ENCODE results near the gene CHIT1.
"Not testable (repeated sequence)": the region's sequence is repeated elsewhere in the genome, so short reads cannot be mapped to it uniquely, and the experiment has no call there.

CHIT1 gene

DNA sequence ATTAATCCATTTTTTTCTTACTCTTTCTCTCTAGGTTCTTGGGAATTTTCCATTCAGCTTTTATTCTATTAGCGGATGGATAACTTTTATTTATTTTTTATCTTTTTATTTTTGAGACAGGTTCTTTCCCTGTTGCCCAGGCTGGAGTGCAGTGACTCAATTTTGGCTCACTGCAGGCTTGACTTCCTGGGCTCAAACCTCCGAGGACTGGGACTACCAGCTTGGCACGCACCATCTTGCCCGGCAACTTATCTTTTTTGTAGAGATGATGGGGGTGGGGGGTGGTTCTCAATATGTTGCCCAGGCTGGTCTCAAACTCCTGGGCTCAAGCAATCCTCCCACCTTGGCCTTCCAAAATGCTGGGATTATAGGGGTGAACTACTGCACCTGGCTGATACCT, 36.1 kb upstream of the CHIT1 start:
- no peak for DNase-seq (ENCODE audit: low read depth)

DNA sequence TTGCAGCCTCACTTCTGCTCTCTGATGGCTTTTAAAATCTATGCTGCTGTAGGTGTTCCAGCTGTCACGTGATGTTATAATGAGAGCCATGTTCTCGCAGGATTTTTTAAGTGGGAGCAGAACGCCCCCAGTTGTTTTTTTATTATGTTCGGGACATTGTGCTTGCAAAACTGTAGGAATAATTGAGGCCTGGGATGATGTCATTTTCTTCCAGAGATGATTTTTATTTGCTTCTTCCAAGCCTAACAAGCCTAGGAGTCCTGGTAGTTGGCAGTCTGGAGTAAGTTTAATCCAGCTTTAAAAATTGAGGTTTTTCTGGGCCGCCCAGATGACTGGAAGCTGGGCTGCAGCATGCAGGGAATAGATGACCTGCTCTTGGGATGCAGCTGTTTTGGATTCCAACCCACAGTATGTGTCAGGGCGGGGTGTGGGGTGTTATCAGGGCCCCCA, 34.6 kb upstream of the CHIT1 start:
- no peak for DNase-seq (ENCODE audit: low read depth)

DNA sequence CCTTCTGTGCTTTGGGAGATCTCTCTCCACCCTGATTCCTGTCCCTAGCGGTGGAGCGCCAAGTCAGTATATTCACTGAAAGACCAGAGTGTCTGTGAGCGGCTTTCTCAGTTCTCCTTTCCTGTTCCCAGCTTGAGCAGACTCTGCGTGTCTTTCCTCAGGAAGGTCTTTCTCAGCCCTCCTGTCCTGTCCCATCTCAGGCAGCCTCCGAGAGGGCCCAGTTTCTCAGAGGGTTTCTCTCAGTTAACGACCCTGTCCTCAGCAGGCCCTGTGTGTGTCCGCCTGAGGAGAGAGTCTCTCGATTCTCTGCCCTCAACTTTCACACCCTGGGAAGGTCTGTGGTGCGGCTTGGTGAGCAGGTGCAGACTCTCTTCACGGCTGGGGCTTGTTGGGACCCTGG, 34.0 kb upstream of the CHIT1 start:
- DNase-seq (ENCODE audit: low read depth) = no peak

DNA sequence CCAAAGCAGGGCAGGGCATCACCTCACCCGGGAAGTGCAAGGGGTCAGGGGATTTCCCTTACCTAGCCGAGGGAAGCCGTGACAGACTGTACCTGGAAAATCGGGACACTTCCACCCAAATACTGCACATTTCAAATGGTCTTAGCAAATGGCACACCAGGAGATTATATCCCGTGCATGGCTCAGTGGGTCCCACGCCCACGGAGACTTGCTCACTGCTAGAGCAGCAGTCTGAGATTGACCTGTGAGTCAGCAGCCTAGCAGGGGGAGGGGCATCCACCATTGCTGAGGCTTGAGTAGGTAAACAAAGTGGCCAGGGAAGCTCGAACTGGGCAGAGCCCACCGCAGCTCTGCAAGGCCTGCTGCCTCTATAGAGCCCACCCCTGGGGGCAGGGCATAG, 27.2 kb upstream of the CHIT1 start:
- not testable (repeated sequence) for DNase-seq (ENCODE audit: low read depth)

DNA sequence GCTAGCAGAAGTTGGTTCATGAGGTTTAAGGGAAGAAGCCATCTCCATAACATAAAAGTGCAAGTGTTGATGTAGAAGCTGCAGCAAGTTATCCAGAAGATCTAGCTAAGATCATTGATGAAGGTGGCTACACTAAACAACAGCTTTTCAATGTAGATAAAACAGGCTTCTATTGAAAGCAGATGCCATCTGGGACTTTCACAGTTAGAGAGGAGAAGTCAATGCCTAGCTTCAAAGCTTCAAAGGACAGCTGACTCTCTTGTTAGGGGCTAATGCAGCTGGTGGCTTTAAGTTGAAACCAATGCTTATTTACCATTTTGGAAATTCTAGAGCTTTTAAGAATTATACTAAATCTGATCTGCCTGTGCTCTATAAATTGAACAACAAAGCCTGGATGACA, 25.3 kb upstream of the CHIT1 start:
- not testable (repeated sequence) for DNase-seq (ENCODE audit: low read depth)

DNA sequence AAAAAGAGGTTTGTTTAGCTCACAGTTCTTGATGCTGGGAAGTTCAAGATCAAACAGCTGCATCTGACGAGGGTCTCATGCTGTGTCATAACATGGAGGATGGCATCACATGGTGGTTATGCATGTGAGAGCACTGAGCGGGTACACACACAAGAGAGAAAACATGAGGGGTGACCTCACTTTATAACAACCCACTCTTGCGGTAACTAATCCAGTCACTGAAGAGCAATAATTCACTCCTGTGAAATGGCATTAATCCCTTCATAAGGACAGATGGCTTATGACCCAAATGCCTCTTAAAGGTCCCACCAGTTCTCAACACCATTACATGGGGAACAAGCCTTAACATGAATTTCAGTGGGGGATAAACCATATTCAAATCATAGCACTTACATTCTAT, 23.2 kb upstream of the CHIT1 start:
- DNase-seq (ENCODE audit: low read depth) = no peak

DNA sequence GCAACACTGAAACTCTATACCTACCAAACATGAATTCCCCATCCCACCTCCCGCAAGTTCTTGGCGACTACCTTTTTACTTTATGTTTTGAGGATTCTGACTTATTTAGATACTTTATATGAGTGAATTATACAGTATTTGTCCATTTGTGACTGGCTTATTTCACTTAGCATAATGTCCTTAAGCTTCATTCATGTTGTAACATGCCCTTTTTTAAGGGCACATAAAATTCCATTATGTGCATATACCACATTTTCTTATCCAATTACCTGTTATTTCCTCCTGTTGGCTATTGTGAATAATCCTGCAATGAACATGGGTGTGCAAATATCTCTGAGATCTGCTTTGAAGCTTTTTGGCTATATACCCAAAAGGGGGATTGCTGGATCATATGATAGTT, 22.0 kb upstream of the CHIT1 start:
- DNase-seq (ENCODE audit: low read depth) = no peak

DNA sequence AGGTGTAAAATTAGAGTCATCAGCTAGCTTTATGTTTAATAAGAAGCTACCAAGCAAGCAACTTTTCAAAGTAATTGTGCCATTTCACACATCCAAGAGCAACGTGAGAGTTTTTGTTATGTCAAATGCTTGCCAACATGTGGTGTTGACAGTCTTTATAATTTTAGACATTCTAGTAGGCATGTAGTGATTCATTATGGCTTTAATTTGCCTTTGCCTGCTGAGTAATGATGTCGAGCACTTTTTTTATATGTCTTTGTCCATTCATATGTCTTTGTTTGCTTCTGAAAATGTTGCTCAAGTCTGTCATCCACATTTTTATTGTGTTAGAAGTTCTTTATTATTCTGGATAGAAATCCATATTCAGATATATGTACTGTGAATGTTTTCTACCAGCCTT, 21.4 kb upstream of the CHIT1 start:
- no peak for DNase-seq (ENCODE audit: low read depth)

DNA sequence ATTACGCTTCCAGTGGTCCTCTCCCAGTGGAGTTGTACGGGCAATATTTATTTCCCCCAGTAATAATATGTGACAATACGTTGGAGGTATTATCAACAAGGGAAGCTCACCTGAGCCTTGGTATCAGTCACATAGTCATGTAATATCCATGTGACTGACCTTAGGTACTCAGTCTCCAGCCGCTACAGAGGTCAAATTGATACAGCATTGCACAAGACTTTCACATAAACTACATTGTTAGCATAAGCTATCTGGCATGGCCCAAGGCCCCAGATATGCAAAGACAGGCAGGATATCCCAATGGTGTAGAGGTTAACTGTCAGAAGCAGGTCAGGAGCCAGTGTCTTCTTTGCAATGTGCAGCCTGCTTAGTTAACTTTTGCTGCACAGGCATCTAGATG, 15.3 kb upstream of the CHIT1 start:
- no peak for DNase-seq (ENCODE audit: low read depth)

DNA sequence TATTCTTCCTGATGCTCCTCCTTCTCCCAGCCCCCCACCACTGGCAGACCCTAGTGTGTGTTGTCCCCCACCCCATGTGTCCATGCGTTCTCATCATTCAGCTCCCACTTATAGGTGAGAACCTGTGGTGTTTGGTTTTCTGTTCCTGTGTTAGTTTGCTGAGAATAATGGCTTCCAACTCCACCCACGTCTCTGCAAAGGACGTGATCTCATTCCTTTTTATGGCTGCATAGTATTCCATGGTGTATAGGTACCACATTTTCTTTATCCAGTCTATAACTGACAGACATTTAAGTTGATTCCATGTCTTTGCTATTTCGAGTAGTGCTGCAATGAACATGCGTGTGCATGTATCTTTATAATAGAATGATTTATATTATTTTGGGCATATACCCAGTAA, 12.2 kb upstream of the CHIT1 start:
- DNase-seq (ENCODE audit: low read depth) = not testable (repeated sequence)

DNA sequence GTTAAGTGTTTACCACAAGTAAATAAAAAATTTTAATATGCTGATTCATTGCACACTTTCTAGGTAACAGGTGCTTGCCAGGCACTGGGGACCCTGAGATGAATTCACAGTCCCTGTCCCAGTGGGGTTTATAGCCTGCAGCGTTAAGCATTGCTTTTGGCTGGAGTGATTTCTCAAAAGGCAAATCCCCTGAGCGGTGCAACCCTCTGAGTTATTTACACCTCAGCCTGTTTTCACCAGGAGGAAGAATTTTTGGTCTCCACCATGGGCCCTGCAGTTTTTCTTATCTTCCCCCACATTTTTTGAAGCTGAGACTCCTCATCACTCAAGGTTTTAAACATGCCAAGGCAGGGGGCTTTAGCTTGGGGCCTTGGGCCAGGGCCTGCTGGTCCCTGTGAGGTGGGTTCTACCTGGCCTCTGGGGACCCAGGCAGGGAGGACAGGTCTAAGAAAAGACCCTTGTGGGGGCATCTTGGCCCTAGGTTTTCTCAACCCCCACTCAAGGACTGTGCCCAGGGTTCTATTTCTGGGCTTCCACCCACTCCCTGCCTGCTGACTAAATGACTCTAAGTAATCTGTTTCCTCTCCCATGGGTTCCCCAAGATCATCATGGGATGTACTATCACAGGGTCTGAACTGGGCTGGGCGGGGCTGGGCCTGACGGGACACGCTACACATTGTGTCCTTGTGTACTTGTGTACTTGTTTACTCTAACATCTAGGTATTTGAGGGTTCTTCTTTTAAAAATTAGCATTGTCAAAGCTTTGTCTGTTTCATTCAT, 10.2 kb upstream of the CHIT1 start:
- no peak for DNase-seq (ENCODE audit: low read depth)

DNA sequence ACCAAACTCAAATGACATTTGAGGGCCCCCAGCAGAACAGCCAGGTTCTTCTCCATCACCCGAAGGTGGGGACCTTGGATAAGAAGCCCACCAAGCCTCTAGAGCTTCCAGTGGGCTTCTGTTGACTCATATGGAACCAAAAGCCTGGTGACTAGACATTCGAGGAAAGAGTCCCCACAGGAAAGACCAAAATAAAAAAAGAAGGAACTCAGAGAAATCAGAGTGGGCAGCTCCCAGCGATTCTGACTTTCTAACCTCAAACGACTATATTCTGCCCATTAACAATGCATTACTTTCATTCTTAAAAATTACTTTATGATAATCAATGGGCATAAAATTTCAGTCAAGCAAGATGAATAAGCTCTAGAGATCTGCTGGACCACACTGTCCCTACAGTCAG, 9.6 kb upstream of the CHIT1 start:
- no peak for DNase-seq (ENCODE audit: low read depth)

DNA sequence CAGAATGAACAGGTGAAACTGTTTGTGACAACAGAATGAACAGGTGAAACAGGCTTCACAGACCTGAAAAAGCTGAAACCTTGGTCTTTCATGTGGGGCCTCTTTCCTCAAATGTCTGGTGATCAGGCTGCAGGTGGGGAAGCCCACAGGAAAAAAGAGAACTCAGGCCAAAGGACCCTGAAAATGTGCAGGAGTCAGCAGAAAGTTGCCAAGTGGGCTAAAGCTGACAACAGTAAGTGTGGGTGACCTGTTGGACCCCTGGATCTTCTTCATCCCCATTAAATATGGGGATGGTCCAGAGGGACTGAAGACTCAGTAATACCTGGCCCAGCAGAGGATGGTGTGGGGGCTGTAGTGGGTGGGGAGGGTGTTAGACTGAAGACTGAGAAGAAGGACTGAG, 9.1 kb upstream of the CHIT1 start:
- DNase-seq (ENCODE audit: low read depth) = no peak

DNA sequence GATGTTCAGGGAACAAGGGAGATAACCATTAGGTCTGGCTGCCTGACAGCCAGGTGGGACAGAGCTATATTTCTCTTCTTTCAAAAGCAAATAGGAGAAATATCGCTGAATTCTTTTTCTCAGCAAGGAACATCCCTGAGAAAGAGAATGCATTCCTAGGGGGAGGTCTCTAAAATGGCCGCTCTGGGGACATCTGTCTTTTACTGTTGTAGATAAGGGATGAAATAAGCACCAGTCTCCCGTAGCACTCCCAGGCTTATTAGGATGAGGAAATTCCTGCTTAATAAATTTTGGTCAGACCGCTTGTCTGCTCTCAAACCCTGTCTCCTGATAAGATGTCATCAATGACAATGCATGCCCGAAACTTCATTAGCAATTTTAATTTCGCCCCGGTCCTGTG, 5.4 kb upstream of the CHIT1 start:
- DNase-seq (ENCODE audit: low read depth) = not testable (repeated sequence)

DNA sequence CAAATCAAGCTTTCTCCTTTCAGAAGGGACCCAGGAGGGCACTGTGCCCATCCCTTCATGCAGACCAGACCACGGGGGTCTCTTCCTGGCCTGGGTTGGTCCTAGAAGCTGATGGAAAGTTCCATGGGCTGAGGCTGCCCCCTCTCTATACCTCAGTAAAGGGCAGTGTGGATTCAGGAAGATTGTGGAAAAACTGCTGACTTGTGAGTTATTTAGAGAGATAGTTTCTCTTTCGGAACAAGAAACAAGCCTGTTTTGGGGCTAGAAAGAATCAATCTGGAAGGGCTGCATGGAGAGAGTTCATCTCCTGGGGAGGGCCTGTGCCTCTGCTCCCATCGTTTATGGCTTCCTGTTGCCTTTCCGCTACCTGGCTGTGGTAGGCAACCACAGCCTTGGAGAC, 803 bp downstream of the CHIT1 start:
- no peak for DNase-seq (ENCODE audit: low read depth)

DNA sequence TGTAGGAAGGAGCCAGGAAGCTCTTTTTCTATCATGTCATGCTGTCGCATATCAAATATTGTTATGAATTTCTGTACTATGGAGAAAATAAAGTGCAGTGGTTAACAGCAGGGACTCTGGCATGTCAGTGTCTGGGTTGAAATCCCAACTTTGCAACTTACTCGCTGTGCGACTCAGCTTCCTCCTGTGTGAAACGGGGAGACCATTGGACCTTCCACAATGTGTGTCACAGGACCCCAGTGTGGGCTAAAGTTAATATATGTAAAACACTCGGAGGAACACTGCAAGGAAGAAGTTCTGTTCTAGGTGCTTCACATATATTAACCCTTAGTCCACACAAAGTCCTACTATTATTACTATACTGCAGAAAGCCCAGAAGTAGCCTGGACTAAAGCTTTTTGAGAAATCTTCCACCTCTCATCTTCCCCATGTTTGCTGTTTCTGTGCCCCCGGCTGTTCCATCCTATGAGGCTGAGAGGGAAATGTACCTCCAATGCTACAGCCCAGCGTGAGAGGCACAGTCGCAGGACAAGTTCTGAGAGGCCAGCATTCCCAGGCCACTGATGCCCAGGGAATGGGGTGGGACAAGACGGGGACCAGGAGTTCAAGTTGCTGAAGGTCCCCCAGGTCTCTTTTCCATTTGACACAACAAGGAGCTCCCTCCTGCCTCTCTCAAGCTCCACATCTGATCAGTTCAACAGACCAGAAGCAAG, 1.9 kb downstream of the CHIT1 start:
- no peak for DNase-seq (ENCODE audit: low read depth)

DNA sequence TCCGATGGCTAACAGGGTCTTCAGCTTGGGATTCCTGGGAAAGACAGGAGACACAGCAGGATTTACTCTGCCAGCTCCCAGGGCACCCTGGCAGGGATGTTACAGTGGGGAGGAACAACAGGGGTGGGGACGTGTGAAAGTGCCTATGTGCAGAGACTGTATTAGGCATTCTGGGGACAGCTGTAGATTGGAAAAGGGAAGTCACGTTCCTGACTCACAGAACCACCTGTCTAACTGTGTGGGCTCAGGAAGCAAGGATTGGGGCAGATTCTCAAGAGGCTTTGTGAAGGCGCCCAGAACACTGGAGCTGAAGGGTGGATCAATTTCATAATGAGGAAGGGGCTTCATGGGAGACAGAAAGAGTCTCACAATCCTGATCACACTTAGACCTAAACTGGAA, 4.4 kb downstream of the CHIT1 start:
- no peak for DNase-seq (ENCODE audit: low read depth)

DNA sequence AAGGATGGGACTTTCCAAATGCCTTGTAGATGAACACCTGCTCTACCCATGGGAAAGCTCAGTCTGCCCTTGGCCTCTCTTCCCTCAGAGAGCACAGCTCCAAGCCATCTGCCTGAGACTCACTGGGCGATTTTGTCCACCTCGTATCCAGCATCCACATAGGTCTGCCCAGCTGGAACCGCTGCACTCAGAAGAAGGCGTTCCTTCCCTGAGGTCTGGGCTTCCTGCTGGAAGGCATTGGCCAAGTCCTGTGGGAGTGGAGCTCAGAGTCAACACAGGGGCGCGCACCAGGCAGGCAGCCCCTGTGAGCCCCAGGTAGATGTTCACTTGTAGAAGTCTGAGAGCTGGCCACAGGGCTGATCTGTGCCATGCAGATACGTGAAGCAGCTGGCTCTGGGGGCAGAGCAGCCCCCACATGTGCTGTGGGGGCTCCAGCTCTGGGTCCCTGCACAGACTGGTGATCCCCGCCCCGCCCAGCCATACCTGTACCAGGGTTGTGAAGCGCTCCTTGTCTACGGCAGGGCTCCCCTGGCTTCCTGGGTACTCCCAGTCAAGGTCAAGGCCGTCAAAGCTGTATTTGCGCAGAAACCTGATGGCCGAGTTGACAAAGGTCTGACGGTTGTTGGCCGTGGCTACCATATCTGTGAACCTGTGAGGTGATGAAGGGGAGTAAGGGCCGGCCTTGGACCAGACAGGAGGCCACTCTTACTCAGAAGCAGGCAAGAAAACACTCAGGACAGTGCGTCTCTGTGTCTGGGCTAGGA, 6.3 kb downstream of the CHIT1 start:
- no peak for DNase-seq (ENCODE audit: low read depth)

DNA sequence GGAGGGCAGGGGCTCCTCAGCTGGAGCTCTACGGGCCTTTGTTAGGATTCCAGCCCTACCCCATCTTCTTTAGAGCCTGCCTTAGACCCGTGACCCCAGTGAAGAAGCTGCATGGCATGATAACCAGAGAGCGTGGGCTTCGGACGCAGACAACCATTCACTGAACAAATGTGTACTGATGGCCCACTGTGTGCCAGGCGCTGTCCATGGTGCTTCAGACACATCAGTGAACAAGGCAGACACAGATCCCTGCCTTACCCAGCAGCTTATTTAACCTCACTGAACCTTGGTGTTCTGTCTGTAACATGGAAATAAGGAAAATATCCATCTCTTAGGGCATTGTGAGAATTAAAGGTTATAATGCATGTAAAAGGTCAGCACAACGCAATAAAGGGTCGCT, 9.5 kb downstream of the CHIT1 start:
- no peak for DNase-seq (ENCODE audit: low read depth)

DNA sequence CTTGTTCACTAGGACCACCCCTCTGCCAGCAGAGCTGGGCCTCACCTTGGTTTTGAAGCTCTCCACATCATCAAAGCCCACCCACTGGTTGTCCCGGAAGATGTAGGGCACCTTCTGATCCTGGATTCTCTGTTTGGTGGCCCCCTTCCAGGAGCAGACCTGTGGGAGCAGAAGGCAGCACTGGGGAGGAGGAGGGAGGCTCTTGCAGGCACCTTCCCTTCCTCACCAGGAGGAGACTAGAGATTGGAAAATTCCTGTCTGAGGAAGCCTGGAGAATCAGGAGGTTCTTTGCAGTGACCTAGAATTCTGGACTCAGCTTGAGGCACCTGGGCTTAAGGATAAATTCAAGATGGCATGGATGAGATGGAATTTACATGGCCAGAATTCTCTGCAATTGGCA, 10.3 kb downstream of the CHIT1 start:
- DNase-seq (ENCODE audit: low read depth) = no peak

DNA sequence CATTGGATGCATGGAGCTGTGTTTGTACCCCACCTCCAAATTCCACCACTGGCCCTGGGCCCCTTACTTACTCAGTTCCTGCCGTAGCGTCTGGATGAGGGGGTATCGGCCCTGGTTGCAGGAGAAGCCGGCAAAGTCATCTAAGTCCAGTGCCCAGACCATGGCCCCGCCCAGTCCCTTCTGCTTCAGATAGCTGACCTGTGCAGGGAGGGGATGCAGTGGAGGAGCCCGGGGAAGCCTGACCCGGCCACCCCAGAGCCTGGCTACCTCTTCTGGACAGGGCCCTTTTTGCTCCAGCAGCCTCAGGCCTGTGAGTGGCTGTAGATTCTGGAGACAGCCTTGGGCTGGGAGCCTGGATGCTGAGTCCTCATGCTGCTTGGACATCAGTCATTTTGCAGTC, 11.8 kb downstream of the CHIT1 start:
- DNase-seq (ENCODE audit: low read depth) = no peak

DNA sequence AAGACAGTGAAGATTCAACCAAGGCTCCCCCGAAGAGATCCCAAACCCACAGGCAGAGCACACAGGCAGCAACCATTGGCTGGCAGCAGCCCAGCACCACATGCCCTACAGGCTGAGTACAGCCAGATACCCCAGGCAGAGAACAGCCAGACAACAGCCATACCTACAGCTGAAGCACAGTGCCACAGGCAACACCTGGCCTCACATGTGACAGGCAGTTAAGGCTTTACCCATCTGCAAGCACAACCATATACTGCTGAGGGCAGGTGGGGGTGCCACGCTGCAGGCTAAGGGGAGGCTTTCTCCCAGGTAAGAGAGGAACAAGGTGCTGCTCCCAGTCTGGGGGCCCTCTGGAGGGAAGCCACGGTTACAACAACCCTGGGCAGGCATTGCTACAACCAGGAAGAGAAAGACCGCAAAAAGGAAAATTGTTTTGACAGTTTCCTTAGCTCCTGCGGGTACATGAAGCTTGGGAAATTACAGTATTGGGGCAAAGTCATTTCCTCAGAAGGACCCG, 12.3 kb downstream of the CHIT1 start:
- no peak for DNase-seq (ENCODE audit: low read depth)

Data from activated gamma-delta T cell treated with anti-CD3 and anti-CD28 coated beads, Interleukin-2, amount 50 U/mL, for 16 hours (primary cell).